MM.1S (cell line): ENCODE measurements around the gene KLK6.

ENCODE experiments used
- EZH2 ChIP-seq: fragments of 300-600 bp; sonication (generic); optimal IDR thresholded peaks from 2 replicates; pipeline ENCODE3; 2017; ENCODE audit warnings: low read depth, mild to moderate bottlenecking, antibody characterized with exemption, low read length, mixed read lengths
- EZH2phosphoT487 ChIP-seq: fragments of 300-600 bp; sonication (generic); IDR thresholded peaks from 2 replicates; pipeline ENCODE4 v1.6.1; 2018; ENCODE audit warnings: antibody characterized with exemption, low read length
- TF ChIP-seq, protein P1 (sequence below): fragments of 300-600 bp; sonication (generic); IDR thresholded peaks from 2 replicates; pipeline ENCODE4 v1.5.1; 2016; ENCODE audit warnings: antibody characterized with exemption, low read length, mixed read lengths

DNA sequence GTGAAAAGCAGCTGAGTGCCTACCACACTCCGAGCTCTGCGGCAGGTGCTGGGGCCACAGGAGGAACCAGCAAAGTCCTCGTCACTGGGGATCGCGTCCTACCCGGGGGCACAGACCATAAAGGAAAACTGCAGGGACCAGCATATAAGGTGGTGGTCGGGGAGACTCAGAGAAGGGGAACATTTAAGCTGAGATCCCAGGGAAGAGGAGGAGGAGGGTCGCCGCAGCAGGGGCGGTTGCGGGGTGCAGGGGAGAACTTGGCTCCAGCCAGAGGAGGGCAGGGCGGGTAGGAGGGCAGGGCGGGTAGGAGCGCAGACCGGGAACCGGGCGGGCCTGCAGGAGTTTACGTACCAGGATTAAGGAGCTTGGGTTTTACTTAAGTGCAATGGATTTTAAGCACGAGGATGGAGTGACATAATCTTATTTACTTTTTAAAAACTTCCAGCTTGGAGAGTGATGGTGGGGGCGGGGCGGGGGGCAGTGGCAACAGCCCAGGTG is 57.2 kb downstream of the KLK6 start:
- TF ChIP-seq, protein P1, sequence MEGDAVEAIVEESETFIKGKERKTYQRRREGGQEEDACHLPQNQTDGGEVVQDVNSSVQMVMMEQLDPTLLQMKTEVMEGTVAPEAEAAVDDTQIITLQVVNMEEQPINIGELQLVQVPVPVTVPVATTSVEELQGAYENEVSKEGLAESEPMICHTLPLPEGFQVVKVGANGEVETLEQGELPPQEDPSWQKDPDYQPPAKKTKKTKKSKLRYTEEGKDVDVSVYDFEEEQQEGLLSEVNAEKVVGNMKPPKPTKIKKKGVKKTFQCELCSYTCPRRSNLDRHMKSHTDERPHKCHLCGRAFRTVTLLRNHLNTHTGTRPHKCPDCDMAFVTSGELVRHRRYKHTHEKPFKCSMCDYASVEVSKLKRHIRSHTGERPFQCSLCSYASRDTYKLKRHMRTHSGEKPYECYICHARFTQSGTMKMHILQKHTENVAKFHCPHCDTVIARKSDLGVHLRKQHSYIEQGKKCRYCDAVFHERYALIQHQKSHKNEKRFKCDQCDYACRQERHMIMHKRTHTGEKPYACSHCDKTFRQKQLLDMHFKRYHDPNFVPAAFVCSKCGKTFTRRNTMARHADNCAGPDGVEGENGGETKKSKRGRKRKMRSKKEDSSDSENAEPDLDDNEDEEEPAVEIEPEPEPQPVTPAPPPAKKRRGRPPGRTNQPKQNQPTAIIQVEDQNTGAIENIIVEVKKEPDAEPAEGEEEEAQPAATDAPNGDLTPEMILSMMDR, result no peak
- no peak for TF ChIP-seq EZH2
- no peak for TF ChIP-seq EZH2phosphoT487
